GM23338 (cell line): Measurements from ENCODE around the gene PDE4D. TPM values are rescaled to one million over a fixed set of nuclear protein-coding genes. Genes with fewer than 3 reads are reported as not detected.

Experiments
- CREB1 ChIP-seq: fragments of 250-450 bp; sonication (Bioruptor Pico); IDR thresholded peaks from 2 replicates; pipeline ENCODE4 v1.5.0; 2020; ENCODE audit warnings: low read depth, mild to moderate bottlenecking, moderate library complexity
- CTCF ChIP-seq, 2 experiments: fragments of 200-600 bp in 1 of 2; sonication (generic) in 1 of 2; conservative IDR thresholded peaks; 2 replicates each; pipeline versions ENCODE4 v1.5.1 to v1.6.1; 2016 to 2017; ENCODE audit warnings: antibody characterized with exemption in 2 of 2, low read depth in 2 of 2, mild to moderate bottlenecking in 2 of 2, moderate library complexity in 1 of 2
- ETS1 ChIP-seq: IDR thresholded peaks from 2 replicates; pipeline ENCODE4 v1.6.1; 2016; ENCODE audit warnings: antibody characterized with exemption
- EZH2 ChIP-seq: fragments of 200-600 bp; sonication (generic); IDR thresholded peaks from one replicate; pipeline ENCODE4 v1.8.0; 2017; ENCODE audit warnings: antibody characterized with exemption, mild to moderate bottlenecking, low read depth; ENCODE audit not compliant: unreplicated experiment
- EZH2phosphoT487 ChIP-seq: fragments of 200-600 bp; sonication (generic); IDR thresholded peaks from one replicate; pipeline ENCODE4 v1.8.1; 2018; ENCODE audit warnings: antibody characterized with exemption; ENCODE audit not compliant: unreplicated experiment
- JUNB ChIP-seq: IDR thresholded peaks from one replicate; pipeline ENCODE4 v1.6.1; 2016; ENCODE audit warnings: antibody characterized with exemption; ENCODE audit not compliant: unreplicated experiment
- NANOG ChIP-seq: IDR thresholded peaks from 2 replicates; pipeline ENCODE4 v1.6.1; 2016; ENCODE audit warnings: antibody characterized with exemption, borderline replicate concordance
- POLR2AphosphoS5 ChIP-seq: IDR thresholded peaks from 2 replicates; pipeline ENCODE4 v1.6.1; 2016; ENCODE audit warnings: antibody characterized with exemption, low read depth
- STAT1 ChIP-seq: IDR thresholded peaks from one replicate; pipeline ENCODE4 v1.6.1; 2016; ENCODE audit warnings: antibody characterized with exemption; ENCODE audit not compliant: unreplicated experiment
- ZNF114 ChIP-seq: fragments of 250-450 bp; sonication (Bioruptor Pico); IDR thresholded peaks from 2 replicates; pipeline ENCODE4 v1.5.0; 2020; ENCODE audit warnings: mild to moderate bottlenecking, moderate library complexity
- ZNF331 ChIP-seq: fragments of 250-450 bp; sonication (Bioruptor Pico); IDR thresholded peaks from 2 replicates; pipeline ENCODE4 v1.5.0; 2020; ENCODE audit warnings: low read depth, mild to moderate bottlenecking, moderate library complexity
- ZNF462 ChIP-seq: fragments of 250-450 bp; sonication (Bioruptor Pico); IDR thresholded peaks from 2 replicates; pipeline ENCODE4 v1.5.0; 2020; ENCODE audit warnings: mild to moderate bottlenecking, moderate library complexity
- polyA plus RNA-seq: library from polyadenylated mRNA; unstranded; fragments of >200 nt; fragmentation: Nextera tagmentation; extraction: Ambion mirVana; gene quantifications from 2 replicates; pipeline ENCODE4 v1.2.1, GENCODE V29; 2016
- total RNA-seq: library from RNA; depleted of rRNA; stranded (reverse); fragments of >200 nt; shearing (Covaris generic); gene quantifications from 2 replicates; pipeline ENCODE4 v1.2.3, GENCODE V29; 2014

The PDE4D gene
- total and polyA plus RNA-seq, 2 experiments from 2014 or later: 2.1 to 4.7 TPM

- TF ChIP-seq ZNF462 (CRISPR knock-in tag) (no peak), EZH2 (no peak), NANOG (no peak), CTCF (conservative IDR thresholded peaks at IDR 0.05; ENCODE audit: low read depth in 2 of 2) (no peak), ETS1 (no peak), JUNB (no peak), POLR2AphosphoS5 (no peak), ZNF114 (CRISPR knock-in tag) (no peak), CREB1 (CRISPR knock-in tag) (no peak), STAT1 (no peak), ZNF331 (CRISPR knock-in tag) (no peak), EZH2phosphoT487 (no peak)
Measured at GRCh38 chr5:59049095-59049494, 844.4 kb downstream of the PDE4D start (continued).
